Adipocyte (in vitro differentiated cells): Measurements from ENCODE around the gene USP17L20.
"Not testable (repeated sequence)": the region's sequence is repeated elsewhere in the genome, so short reads cannot be mapped to it uniquely, and the experiment has no call there.

Experiments used
- DNase-seq: peaks from one replicate; pipeline ENCODE4 v3.0.0-alpha.2; 2015; ENCODE audit warnings: low read depth
- H3K27me3 ChIP-seq: replicated peaks from 2 replicates; pipeline ENCODE4 v1.7.0; 2013; ENCODE audit warnings: mild to moderate bottlenecking, low read length, moderate library complexity; ENCODE audit not compliant: control insufficient read depth, insufficient read depth
- H3K36me3 ChIP-seq: 2 replicates; pipeline ENCODE4 v1.7.0; 2013; ENCODE audit warnings: low read length, mild to moderate bottlenecking, moderate library complexity; ENCODE audit not compliant: control insufficient read depth, insufficient read depth, severe bottlenecking
- H3K4me1 ChIP-seq: 2 replicates; pipeline ENCODE4 v1.7.0; 2013; ENCODE audit warnings: mild to moderate bottlenecking, low read length, moderate library complexity; ENCODE audit not compliant: control insufficient read depth, insufficient read depth
- H3K4me3 ChIP-seq: 2 replicates; pipeline ENCODE4 v1.7.0; 2013; ENCODE audit warnings: mild to moderate bottlenecking, low read length, moderate library complexity
- H3K9ac ChIP-seq: 2 replicates; pipeline ENCODE4 v1.7.0; 2013; ENCODE audit warnings: mild to moderate bottlenecking, low read length, moderate library complexity
- H3K9me3 ChIP-seq: 2 replicates; pipeline ENCODE4 v1.7.0; 2013; ENCODE audit warnings: mild to moderate bottlenecking, low read length, moderate library complexity; ENCODE audit not compliant: control insufficient read depth

USP17L20 gene

DNA sequence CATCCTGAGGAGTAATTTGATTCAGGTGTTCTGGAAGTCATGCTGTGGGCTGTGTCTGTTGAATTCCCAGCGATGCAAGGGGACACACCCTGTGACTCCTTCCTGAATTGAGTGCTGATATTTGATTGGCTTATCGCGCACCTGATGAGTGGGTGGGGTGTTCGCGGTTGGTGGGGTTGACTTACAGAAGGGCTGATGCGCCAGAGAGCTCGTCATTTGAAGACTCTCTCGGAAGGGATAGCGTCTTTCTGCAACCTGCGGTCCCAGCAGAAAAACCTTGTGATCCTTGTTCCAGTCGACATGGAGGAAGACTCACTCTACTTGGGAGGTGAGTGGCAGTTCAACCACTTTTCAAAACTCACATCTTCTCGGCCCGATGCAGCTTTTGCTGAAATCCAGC, 4.8 kb upstream of the USP17L20 start, which contains the start of gene USP17L19:
Gene USP17L19, plus strand, starts transcription at position 301 of the 400 bp plus-strand sequence. Its CDS starts 0 bp downstream, at position 301.
- not testable (repeated sequence) for H3K9me3 ChIP-seq, H3K36me3 ChIP-seq, DNase-seq, H3K4me1 ChIP-seq, H3K27me3 ChIP-seq, H3K4me3 ChIP-seq, H3K9ac ChIP-seq

GRCh38 chr4:9262572-9262971, 4.6 kb downstream of the USP17L20 start, which contains the start of gene USP17L21:
USP17L21 (plus strand) TSS chr4:9262872; CDS start chr4:9262872, 0 bp downstream.
- not testable (repeated sequence) for DNase-seq, H3K4me1 ChIP-seq, H3K4me3 ChIP-seq, H3K9me3 ChIP-seq, H3K9ac ChIP-seq, H3K27me3 ChIP-seq, H3K36me3 ChIP-seq

- not testable (repeated sequence) for H3K9ac ChIP-seq
Measured at GRCh38 chr4:9267319-9267718, 9.4 kb downstream of the USP17L20 start, which contains the start of gene USP17L22. USP17L22 (plus strand) TSS chr4:9267619; CDS start chr4:9267619, 0 bp downstream.

DNA sequence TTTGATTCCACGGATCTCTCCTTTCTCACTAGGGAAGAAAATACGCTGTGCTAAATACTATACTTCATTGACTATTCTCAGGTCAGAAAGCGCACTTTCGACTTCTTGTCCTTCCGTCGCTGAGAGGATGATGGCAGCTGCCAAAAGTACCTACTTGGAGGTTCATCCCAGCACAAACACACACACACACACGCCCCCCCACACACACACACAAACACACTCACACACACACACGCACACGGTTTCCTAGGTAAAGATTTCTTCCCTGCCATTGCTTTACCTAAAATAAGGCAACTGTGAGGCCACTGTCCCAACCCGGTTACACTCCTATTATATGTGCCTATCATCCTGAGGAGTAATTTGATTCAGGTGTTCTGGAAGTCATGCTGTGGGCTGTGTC, 13.8 kb downstream of the USP17L20 start:
- H3K27me3 ChIP-seq, H3K9me3 ChIP-seq, DNase-seq, H3K9ac ChIP-seq, H3K4me1 ChIP-seq, H3K36me3 ChIP-seq, H3K4me3 ChIP-seq: not testable (repeated sequence)

More at GRCh38 chr4:9267319-9267718, 9.4 kb downstream of the USP17L20 start, which contains the start of gene USP17L22:
- H3K9me3 ChIP-seq, H3K27me3 ChIP-seq, DNase-seq, H3K4me3 ChIP-seq, H3K36me3 ChIP-seq, H3K4me1 ChIP-seq: not testable (repeated sequence)
